HepG2 (cell line): ENCODE data around the gene ARPC1A. TPM values are rescaled to one million over a fixed set of nuclear protein-coding genes. Genes with fewer than 3 reads are reported as not detected.

ENCODE experiments used
- AGO1 ChIP-seq: fragments of 200-400 bp; formaldehyde crosslinking; IDR thresholded peaks from 2 replicates; pipeline ENCODE4 v1.6.1; 2017; ENCODE audit warnings: mild to moderate bottlenecking, low read depth, low read length, moderate library complexity; ENCODE audit not compliant: poor library complexity, severe bottlenecking
- HOXA3 ChIP-seq: sonication (generic); formaldehyde crosslinking; IDR thresholded peaks from 2 replicates; pipeline ENCODE4 v1.5.0; 2020; ENCODE audit warnings: missing genetic modification reagents
- NBN ChIP-seq: fragments of 450-650 bp; conservative IDR thresholded peaks from 2 replicates; pipeline ENCODE4 v1.6.1; 2017
- NFE2 ChIP-seq: sonication (generic); formaldehyde crosslinking; IDR thresholded peaks from 2 replicates; pipeline ENCODE4 v1.4.0; 2020; ENCODE audit warnings: missing genetic modification reagents
- POLR2G ChIP-seq: fragments of 200-400 bp; formaldehyde crosslinking; IDR thresholded peaks from 2 replicates; pipeline ENCODE4 v1.6.1; 2018; ENCODE audit warnings: mild to moderate bottlenecking, low read depth, low read length, moderate library complexity
- RAD51 ChIP-seq: fragments of 450-650 bp; IDR thresholded peaks from 2 replicates; pipeline ENCODE4 v1.6.1; 2016; ENCODE audit warnings: borderline replicate concordance
- RARA ChIP-seq: IDR thresholded peaks from 2 replicates; pipeline ENCODE4 v1.6.1; 2016; ENCODE audit warnings: missing genetic modification reagents, missing compliant biosample characterization
- RBFOX2 ChIP-seq: fragments of 200-400 bp; formaldehyde crosslinking; IDR thresholded peaks from 2 replicates; pipeline ENCODE4 v1.6.1; 2017; ENCODE audit warnings: low read depth, mild to moderate bottlenecking, low read length
- RFXANK ChIP-seq: IDR thresholded peaks from 2 replicates; pipeline ENCODE4 v1.6.1; 2016
- SNAI1 ChIP-seq: sonication (generic); formaldehyde crosslinking; IDR thresholded peaks from 2 replicates; pipeline ENCODE4 v1.5.0; 2020; ENCODE audit warnings: mild to moderate bottlenecking, missing genetic modification reagents, borderline replicate concordance
- ZFX ChIP-seq: sonication (generic); formaldehyde crosslinking; IDR thresholded peaks from 2 replicates; pipeline ENCODE4 v1.4.0; 2020; ENCODE audit warnings: mild to moderate bottlenecking, low read depth, missing genetic modification reagents, moderate library complexity
- ZKSCAN5 ChIP-seq: sonication (generic); formaldehyde crosslinking; IDR thresholded peaks from 2 replicates; pipeline ENCODE4 v1.5.1; 2020; ENCODE audit warnings: mild to moderate bottlenecking, missing genetic modification reagents
- ZNF644 ChIP-seq: IDR thresholded peaks from 2 replicates; pipeline ENCODE4 v1.6.1; 2016; ENCODE audit warnings: low read depth
- ZNF737 ChIP-seq: sonication (generic); formaldehyde crosslinking; IDR thresholded peaks from 2 replicates; pipeline ENCODE4 v1.5.0; 2020; ENCODE audit warnings: missing genetic modification reagents, mild to moderate bottlenecking, borderline replicate concordance
- ZNF879 ChIP-seq: sonication (generic); formaldehyde crosslinking; IDR thresholded peaks from 2 replicates; pipeline ENCODE4 v1.8.1; 2023; ENCODE audit warnings: missing genetic modification reagents
- ZSCAN25 ChIP-seq: sonication (generic); formaldehyde crosslinking; IDR thresholded peaks from 2 replicates; pipeline ENCODE4 v1.8.0; 2022; ENCODE audit warnings: mild to moderate bottlenecking, missing genetic modification reagents
- polyA plus RNA-seq, 8 experiments: library from polyadenylated mRNA; depleted of rRNA in 3 of 8; stranded (reverse) in 7 of 8; unstranded in 1 of 8; fragments of >200 nt; fragmentation: Illumina TruSeq in 4 of 8; extraction: Trizol in 4 of 8; gene quantifications; 2 replicates each; pipeline versions ENCODE4 v1.2.1 to v1.2.3, GENCODE V29; 2011 to 2016; ENCODE audit warnings: low read depth in 4 of 8, missing spikeins in 1 of 8, mixed read lengths in 1 of 8; ENCODE audit not compliant: insufficient read depth in 1 of 8
- total RNA-seq, 5 experiments: library from RNA; depleted of rRNA; stranded (reverse); fragments of >200 nt; fragmentation: Illumina TruSeq; extraction: Trizol; gene quantifications; 2 replicates each; pipeline ENCODE4 v1.2.3, GENCODE V29; 2016; ENCODE audit warnings: low read depth in 1 of 5
- TF ChIP-seq, protein P1 (sequence below): IDR thresholded peaks from 2 replicates; pipeline ENCODE4 v1.6.1; 2018; ENCODE audit warnings: missing genetic modification reagents, mild to moderate bottlenecking, missing compliant biosample characterization
- TF ChIP-seq, protein P2 (sequence below): sonication (generic); formaldehyde crosslinking; IDR thresholded peaks from 2 replicates; pipeline ENCODE4 v1.4.0; 2020; ENCODE audit warnings: missing genetic modification reagents, mild to moderate bottlenecking, borderline replicate concordance
- TF ChIP-seq, protein P3 (sequence below): sonication (generic); formaldehyde crosslinking; IDR thresholded peaks from 2 replicates; pipeline ENCODE4 v1.4.0; 2020; ENCODE audit warnings: missing genetic modification reagents
- TF ChIP-seq, protein P4 (sequence below): sonication (generic); formaldehyde crosslinking; IDR thresholded peaks from 2 replicates; pipeline ENCODE4 v1.8.0; 2022; ENCODE audit warnings: mild to moderate bottlenecking, missing genetic modification reagents, moderate library complexity
- TF ChIP-seq, protein P5 (sequence below): sonication (generic); formaldehyde crosslinking; IDR thresholded peaks from 2 replicates; pipeline ENCODE4 v1.4.0; 2020; ENCODE audit warnings: missing genetic modification reagents, low read depth, mild to moderate bottlenecking, borderline replicate concordance

ARPC1A gene
- total and polyA plus RNA-seq, 2 of the 13 experiments (the other 11 are each of a cell fraction or from before 2014, with no cell fraction given): 44.3 to 88.5 TPM

DNA sequence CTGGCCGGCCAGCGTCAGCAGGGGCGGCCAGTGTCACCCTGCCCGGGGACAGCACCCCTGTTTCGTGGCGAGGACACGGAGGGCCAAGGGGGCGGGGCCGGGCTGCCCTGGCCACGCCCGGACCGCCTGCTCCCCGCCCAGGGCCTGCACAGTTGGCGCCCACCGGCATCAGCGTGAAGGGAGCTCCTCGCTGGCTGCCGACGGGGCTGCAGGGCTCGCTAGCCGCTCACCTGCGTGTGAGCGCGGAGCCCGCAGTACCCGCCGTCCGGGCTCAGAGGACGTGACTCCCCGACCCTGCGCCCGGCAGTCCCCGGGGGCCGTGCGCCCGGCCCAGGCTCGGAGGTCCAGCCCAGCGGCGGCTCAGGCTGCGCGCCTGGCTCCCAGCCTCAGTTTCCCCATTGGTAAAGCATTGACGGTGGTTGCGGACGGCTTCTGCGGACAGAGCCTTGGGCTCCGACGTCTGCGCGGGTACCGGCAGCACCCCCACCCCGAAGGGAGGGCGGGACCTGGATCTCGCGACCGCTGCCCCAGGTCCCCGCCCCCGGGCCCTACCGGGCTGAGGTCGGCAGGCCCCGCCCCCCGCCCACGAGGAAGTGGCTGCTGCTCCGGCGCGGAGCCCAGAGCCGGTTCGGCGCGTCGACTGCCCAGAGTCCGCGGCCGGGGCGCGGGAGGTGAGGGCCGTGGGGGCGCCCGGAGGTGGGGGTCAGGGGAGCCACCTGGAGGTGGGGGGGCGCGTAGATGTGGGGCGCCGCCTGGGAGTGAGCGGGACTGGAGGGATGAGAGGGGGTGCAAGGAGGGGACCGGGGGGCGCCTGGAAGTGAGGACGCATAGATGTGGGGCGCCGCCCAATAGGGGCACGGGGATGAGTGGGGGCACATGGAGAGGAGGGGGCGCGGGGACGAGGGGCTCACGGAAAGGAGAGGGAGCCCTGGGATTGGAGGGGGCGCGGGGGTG, 48.7 kb downstream of the ARPC1A start, which contains the start of gene ARPC1B (continued):
- TF ChIP-seq SNAI1 (no peak), RAD51 (no peak), ZSCAN25 (CRISPR knock-in tag) (peak; percentile 33; the same call in 1 of the 2 replicates), POLR2G (peak; percentile 59), NFE2 (no peak), NBN (no peak), HOXA3 (peak; percentile 19; the same call in 1 of the 2 replicates), ZNF879 (CRISPR knock-in tag) (no peak), RFXANK (CRISPR knock-in tag) (no peak), ZFX (peak; percentile 85), ZKSCAN5 (CRISPR knock-in tag) (no peak), ZNF644 (CRISPR knock-in tag) (no peak), AGO1 (peak; percentile 57), RBFOX2 (peak; percentile 76), RARA (CRISPR knock-in tag) (0 out of 2 replicates have a peak, but pooled peaks have one; percentile 3), ZNF737 (CRISPR knock-in tag) (no peak)
- TF ChIP-seq, protein P1, sequence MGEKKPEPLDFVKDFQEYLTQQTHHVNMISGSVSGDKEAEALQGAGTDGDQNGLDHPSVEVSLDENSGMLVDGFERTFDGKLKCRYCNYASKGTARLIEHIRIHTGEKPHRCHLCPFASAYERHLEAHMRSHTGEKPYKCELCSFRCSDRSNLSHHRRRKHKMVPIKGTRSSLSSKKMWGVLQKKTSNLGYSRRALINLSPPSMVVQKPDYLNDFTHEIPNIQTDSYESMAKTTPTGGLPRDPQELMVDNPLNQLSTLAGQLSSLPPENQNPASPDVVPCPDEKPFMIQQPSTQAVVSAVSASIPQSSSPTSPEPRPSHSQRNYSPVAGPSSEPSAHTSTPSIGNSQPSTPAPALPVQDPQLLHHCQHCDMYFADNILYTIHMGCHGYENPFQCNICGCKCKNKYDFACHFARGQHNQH (CRISPR knock-in tag): no peak; the same call in 1 of the 2 replicates
- TF ChIP-seq, protein P2, sequence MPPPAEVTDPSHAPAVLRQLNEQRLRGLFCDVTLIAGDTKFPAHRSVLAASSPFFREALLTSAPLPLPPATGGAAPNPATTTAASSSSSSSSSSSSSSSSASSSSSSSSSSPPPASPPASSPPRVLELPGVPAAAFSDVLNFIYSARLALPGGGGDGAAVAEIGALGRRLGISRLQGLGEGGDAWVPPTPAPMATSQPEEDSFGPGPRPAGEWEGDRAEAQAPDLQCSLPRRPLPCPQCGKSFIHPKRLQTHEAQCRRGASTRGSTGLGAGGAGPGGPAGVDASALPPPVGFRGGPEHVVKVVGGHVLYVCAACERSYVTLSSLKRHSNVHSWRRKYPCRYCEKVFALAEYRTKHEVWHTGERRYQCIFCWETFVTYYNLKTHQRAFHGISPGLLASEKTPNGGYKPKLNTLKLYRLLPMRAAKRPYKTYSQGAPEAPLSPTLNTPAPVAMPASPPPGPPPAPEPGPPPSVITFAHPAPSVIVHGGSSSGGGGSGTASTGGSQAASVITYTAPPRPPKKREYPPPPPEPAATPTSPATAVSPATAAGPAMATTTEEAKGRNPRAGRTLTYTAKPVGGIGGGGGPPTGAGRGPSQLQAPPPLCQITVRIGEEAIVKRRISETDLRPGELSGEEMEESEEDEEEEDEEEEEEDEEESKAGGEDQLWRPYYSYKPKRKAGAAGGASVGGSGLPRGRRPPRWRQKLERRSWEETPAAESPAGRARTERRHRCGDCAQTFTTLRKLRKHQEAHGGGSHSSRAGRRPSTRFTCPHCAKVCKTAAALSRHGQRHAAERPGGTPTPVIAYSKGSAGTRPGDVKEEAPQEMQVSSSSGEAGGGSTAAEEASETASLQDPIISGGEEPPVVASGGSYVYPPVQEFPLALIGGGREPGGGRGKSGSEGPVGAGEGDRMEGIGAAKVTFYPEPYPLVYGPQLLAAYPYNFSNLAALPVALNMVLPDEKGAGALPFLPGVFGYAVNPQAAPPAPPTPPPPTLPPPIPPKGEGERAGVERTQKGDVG (CRISPR knock-in tag): no peak
- TF ChIP-seq, protein P3, sequence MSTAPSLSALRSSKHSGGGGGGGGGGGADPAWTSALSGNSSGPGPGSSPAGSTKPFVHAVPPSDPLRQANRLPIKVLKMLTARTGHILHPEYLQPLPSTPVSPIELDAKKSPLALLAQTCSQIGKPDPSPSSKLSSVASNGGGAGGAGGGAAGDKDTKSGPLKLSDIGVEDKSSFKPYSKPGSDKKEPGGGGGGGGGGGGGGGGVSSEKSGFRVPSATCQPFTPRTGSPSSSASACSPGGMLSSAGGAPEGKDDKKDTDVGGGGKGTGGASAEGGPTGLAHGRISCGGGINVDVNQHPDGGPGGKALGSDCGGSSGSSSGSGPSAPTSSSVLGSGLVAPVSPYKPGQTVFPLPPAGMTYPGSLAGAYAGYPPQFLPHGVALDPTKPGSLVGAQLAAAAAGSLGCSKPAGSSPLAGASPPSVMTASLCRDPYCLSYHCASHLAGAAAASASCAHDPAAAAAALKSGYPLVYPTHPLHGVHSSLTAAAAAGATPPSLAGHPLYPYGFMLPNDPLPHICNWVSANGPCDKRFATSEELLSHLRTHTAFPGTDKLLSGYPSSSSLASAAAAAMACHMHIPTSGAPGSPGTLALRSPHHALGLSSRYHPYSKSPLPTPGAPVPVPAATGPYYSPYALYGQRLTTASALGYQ (CRISPR knock-in tag): no peak; the same call in 1 of the 2 replicates
- TF ChIP-seq, protein P4, sequence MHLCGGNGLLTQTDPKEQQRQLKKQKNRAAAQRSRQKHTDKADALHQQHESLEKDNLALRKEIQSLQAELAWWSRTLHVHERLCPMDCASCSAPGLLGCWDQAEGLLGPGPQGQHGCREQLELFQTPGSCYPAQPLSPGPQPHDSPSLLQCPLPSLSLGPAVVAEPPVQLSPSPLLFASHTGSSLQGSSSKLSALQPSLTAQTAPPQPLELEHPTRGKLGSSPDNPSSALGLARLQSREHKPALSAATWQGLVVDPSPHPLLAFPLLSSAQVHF (CRISPR knock-in tag): no peak
- TF ChIP-seq, protein P5, sequence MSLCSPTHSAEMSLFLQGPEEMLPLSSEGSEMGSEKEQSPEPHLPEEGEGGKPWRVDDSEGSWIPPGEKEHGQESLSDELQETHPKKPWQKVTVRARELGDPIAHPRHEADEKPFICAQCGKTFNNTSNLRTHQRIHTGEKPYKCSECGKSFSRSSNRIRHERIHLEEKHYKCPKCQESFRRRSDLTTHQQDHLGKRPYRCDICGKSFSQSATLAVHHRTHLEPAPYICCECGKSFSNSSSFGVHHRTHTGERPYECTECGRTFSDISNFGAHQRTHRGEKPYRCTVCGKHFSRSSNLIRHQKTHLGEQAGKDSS: no peak
